Activated CD4-positive, CD25-positive, alpha-beta regulatory T cell (primary cell): ENCODE measurements around the gene TNFRSF6B.
"Not testable (repeated sequence)": the region's sequence is repeated elsewhere in the genome, so short reads cannot be mapped to it uniquely, and the experiment has no call there.

ENCODE experiments used
- DNase-seq, 4 experiments: peaks; one replicate each; lab custom pipeline; 2025; lab: John Stamatoyannopoulos, UW

Gene TNFRSF6B

DNA sequence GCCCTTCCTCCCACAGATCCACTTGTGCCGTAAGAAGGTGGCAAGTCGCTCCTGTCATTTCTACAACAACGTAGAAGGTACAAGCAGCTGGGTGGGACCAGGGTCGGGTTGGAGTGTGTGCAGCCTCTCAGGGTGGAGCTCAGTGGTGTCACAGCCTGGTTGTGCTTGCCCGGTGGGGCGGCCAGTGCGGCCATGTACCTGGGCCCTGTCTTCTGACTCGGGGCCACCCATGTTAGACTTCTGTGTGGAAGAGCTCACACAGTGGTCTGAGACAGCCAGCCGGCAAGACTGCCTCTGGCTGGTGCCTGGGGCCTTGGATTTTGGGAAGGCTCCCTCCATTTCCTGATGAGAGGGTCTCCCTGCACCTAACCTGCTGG is 33.7 kb upstream of the TNFRSF6B start:
- no peak for DNase-seq

GRCh38 chr20:63663332-63664066 is 33.0 kb upstream of the TNFRSF6B start:
- no peak for DNase-seq

DNA sequence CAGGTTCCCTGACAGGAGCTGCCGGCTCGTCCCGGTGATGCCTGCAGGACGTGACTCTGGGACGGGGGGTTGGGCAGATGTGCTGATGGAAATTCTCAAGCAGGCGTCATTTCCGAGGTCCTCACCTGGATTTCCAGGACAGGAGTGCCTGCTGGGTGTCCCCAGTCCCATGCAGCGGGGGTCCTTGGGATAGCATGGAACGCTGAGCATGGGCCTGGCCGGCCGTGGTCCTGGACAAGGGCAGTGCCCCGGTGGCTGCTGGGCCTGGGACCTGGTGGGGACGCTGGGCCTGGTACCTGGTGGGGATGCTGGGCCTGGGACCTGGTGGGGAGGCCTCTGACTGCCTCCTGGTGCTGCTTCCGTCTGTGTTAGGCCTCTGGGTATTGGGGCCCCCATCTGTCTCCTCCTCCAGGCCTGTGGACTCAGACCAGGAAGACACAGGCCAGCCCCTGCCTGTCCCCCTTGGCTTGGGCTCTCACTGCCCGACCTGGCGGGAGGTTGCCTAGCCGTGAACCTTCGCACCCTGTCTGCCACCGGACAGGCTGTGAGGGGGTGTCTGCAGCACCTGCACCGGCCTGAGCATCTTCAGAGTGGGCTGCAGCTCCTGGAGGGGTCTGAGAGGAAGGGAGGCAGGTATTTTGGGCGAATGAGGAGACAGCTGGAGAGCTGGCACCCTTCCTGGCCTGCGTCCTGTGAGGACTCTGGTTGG is 32.2 kb upstream of the TNFRSF6B start:
- no peak for DNase-seq

DNA sequence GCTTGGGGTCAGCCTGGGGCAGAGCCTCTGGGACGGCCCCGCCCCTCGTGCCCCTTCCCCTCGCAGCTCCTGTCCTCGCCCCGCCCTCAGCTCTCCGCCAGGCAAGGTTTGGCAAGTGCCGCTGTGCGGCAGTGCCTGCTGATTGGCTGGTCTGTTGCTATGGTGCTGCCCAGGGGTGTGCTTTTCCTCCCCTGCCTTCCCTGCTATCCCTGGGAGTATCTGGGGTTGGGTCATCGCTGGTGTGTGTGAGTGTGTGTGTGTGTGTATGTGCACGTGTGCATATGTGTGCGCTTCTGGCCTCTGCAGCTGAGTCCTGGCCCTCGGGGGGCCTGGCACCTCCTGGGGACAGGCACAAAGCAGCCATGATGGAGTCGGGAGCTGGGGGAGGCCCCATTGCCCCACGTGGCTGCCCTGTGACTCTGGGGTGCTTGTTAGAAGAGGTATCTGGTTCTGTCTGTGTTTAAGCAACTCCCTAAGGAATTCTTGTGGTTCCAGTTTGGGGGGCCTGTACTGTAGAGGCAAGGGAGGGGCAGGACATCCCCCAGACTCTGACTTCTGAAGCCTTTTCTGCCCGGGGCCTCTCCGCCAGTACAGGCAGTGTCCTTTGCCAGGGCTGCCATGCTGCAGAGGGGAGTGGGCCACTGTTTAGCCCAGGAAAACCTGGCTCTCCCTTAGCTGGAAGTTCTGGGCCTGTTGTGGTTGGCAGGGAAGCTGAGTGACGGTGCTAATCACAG is 31.4 kb upstream of the TNFRSF6B start:
- no peak for DNase-seq

DNA sequence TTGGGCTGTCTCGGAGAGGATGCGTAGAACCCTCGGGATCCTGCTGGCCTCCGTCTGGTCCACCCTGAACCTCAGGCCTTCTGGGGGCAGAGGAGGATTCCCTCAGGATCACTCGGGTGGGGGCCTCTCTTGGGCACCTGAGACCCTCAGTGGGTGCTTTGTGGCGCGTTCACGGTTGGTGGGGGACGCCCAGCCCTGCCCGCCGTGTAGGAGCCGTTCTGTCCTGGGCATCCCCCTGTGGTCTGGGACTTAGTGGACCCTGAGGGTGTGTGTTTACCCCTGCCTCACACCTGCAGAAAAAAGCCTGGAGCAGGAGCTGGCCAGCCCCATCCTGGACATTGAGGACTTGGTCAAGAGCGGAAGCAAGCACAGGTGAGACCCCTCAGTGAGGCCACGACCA is 30.7 kb upstream of the TNFRSF6B start:
- DNase-seq = no peak

DNA sequence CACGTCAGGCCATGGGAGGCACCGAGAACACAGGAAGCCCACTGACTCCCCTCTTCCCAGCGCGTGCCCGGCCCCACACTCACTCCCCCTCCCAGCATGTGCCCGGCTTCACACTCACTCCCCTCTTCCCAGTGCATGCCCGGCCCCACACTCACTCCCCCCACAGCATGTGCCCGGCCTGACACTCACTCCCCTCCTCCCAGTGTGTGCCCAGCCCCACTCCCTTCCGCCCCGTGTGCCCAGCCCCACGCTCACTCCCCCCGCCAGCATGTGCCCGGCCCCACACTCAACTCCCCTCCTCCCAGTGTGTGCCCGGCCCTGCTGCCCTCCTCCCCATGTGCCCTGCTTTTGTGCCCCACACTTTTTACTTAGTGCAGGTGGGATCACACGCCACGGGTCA is 28.6 kb upstream of the TNFRSF6B start:
- DNase-seq = no peak

GRCh38 chr20:63668351-63668750 is 28.1 kb upstream of the TNFRSF6B start:
- no peak for DNase-seq

DNA sequence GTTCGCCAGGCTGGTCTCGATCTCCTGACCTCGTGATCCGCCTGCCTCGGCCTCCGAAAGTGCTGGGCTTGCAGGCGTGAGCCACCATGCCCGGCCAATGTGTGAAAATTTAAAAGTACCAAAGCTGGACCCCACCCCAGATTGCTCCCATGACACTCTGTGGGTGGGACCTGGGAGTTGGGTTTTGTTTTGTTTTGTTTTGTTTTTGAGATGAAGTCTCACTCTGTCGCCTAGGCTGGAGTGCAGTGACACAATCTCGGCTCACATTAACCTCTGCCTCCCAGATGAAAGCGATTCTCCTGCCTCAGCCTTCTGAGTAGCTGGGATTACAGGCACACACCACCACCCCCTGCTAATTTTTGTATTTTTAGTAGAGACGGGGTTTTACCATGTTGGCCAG is 24.8 kb upstream of the TNFRSF6B start:
- not testable (repeated sequence) for DNase-seq

GRCh38 chr20:63672666-63673065 is 23.8 kb upstream of the TNFRSF6B start:
- DNase-seq = no peak

DNA sequence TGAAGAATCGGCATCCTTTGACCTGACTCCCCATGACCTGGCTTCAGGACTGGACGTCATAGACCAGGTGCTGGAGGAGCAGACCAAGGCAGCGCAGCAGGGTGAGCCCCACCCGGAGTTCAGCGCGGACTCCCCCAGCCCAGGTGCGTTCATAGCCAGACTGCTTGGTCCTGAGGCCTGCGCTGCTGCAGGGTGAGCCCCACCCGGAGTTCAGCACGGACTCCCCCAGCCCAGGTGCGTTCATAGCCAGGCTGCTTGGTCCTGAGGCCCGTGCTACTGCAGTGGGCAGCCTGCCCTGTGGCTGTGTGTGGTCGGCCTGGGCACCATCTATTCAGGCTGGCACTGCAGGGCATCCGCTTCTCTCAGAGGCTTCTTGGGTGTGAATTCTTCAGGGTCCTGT is 22.5 kb upstream of the TNFRSF6B start:
- no peak for DNase-seq

- no peak for DNase-seq
Observed at GRCh38 chr20:63675681-63676368, 20.6 kb upstream of the TNFRSF6B start.

GRCh38 chr20:63678071-63678470 is 18.4 kb upstream of the TNFRSF6B start:
- DNase-seq = no peak

- no peak for DNase-seq
Observed at GRCh38 chr20:63678667-63679465, 17.6 kb upstream of the TNFRSF6B start.

DNA sequence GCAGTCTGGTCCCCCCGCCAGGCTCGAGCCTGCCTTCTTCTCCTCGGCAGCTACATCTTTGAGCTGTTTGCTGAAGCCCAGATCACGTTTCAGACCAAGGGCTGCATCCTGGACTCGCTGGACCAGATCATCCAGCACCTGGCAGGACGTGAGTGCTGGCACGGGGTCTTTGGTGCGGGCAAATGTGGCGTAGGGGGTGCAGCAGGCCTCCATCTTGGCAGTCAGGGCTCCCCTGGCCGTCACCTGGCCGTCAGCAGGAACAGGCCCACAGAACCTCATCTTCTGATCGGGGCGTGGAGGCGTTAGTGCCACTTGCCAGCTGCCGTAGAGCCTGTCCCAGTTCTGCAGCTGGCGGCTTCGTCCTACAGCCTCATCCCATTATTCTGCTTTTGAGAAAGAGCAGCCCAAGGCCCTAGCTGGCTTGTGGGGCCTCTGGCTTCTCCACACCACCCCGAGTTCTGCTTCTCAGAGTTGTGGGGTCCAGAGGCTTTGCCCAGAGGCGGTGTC is 16.6 kb upstream of the TNFRSF6B start:
- no peak for DNase-seq

- DNase-seq = no peak
Observed at GRCh38 chr20:63680427-63680826, 16.0 kb upstream of the TNFRSF6B start.

GRCh38 chr20:63680857-63681608 is 15.4 kb upstream of the TNFRSF6B start:
- no peak for DNase-seq

DNA sequence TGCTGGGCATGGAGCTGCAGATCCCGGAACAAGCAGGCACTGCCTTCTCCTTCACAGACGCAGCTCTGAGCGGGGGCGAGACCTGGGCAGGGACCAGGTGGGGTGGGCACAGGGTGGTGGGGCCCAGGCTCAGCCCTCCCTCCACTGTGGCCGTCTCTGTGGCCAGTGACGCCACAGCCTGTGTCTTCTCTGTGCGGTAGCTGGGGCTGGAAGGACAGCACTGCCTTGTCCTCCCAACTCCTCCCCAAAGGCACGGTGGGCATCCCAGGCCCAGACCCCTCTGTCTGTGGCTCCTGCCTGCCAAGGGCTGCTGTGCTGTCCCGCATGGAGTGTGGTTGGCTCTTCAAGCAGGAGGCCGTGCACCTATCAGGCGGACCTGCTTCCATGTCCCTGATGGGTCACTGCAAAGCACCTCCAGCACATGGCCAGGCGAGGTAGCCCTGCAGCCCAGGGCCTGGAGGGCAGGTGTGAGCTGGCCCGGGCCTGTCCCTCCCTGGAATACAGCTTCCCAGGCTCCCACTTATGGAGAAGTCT is 14.8 kb upstream of the TNFRSF6B start:
- DNase-seq = no peak

DNA sequence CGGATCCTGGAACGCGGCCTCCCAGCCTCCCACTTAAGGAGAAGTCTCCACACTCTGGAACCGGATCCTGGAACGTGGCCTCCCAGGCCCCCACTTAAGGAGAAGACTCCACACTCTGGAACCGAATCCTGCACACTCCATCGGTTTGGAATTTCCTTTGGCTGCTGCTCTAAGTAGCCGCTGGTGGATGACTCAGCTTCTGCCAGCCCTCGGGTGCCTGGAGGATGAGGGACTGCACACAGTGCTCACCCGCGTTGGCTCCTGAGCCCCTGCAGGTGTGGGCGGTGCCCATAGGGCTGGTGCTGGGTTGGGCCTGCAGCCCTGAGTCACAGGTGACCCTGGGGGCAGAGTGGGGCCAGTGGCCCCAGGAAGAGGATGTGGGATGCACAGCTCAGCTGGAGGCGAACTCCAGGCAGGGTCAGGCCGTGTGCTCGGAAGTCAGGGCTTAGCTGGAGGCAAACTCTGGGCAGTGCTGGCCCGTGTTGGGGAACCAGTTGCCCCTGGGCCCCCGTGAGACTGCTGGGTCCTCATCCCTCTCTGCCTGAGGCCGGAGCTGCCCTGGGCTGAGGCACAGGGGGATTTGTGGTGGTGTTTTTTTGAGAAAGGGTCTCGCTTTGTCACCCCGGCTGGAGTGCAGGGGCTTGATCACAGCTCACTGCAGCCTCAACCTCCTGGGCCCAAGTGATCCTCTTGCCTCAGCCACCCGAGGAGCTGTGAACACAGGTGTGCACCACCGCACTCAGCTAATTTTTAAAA is 13.9 kb upstream of the TNFRSF6B start:
- DNase-seq = no peak

DNA sequence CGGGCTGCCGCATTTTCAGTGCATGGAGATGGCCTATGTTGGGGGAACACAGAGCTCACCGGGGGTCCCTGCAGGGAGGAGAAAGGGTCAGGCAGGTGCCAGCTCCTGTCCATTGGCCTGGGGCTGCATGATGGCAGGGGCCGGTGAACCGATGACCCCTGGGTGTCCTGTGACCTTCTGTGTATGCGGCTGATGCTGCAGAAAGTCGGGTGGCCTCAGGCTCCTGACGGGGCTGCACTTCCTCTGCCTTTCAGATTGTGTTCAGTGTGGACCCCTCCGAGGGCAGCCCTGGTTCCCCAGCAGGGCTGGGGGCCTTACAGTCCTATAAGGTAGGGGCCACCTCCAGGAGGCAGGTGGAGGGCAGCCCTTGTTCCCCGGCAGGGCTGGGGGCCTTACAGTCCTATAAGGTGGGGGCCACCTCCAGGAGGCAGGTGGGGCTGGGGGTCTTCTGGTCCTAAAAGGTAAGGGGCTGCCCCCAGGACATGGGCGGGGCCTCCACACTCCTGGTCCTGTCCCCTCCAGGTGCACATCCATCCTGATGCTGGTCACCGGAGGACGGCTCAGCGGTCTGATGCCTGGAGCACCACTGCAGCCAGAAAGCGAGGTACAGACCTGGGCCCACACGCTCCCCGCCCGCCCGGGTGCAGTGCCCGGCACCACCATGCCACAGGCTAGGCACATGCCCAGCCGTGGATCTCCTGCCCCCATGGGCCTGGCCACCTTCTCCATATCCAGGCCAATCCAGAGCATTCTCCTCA is 11.0 kb upstream of the TNFRSF6B start:
- no peak for DNase-seq
